Measurements from ENCODE around the gene ADAMTS16.
"Not testable (repeated sequence)": the region's sequence is repeated elsewhere in the genome, so short reads cannot be mapped to it uniquely, and the experiment has no call there.

Gene ADAMTS16

GRCh38 chr5:5139777-5140478, at the start of gene ADAMTS16:
TSS of gene ADAMTS16 (plus strand) at chr5:5140330. CDS start at chr5:5140468, 138 bp downstream.
- no peak for DNase-seq

GRCh38 chr5:5092149-5092548, 48.0 kb upstream of the ADAMTS16 start:
- no peak for DNase-seq

- DNase-seq = no peak
These were observed 39.5 kb upstream of the ADAMTS16 start for GRCh38 chr5:5100635-5101034.

- DNase-seq = no peak
These were observed 38.5 kb upstream of the ADAMTS16 start for GRCh38 chr5:5101676-5102075.

GRCh38 chr5:5103245-5103644, 36.9 kb upstream of the ADAMTS16 start:
- no peak for DNase-seq

GRCh38 chr5:5104550-5104949, 35.6 kb upstream of the ADAMTS16 start:
- DNase-seq = no peak

- no peak for DNase-seq
These were observed 34.6 kb upstream of the ADAMTS16 start for GRCh38 chr5:5105531-5105930.

- DNase-seq = no peak
These were observed 23.2 kb upstream of the ADAMTS16 start for GRCh38 chr5:5116956-5117355.

GRCh38 chr5:5122776-5123175, 17.4 kb upstream of the ADAMTS16 start:
- no peak for DNase-seq

- DNase-seq = no peak
These were observed 15.9 kb upstream of the ADAMTS16 start for GRCh38 chr5:5124231-5124630.

GRCh38 chr5:5126444-5126843, 13.7 kb upstream of the ADAMTS16 start:
- DNase-seq = no peak

- no peak for DNase-seq
These were observed 11.4 kb upstream of the ADAMTS16 start for GRCh38 chr5:5128766-5129165.

GRCh38 chr5:5132234-5132633, 7.9 kb upstream of the ADAMTS16 start:
- no peak for DNase-seq

GRCh38 chr5:5132693-5133295, 7.3 kb upstream of the ADAMTS16 start:
- DNase-seq = no peak

- no peak for DNase-seq
These were observed 6.0 kb upstream of the ADAMTS16 start for GRCh38 chr5:5134107-5134506.

GRCh38 chr5:5135957-5136676, 4.0 kb upstream of the ADAMTS16 start:
- DNase-seq = no peak

GRCh38 chr5:5137851-5138250, 2.3 kb upstream of the ADAMTS16 start:
- DNase-seq = not testable (repeated sequence)

GRCh38 chr5:5139336-5139776, 774 bp upstream of the ADAMTS16 start:
- no peak for DNase-seq

GRCh38 chr5:5140479-5141338, 579 bp downstream of the ADAMTS16 start:
- no peak for DNase-seq

GRCh38 chr5:5141339-5141599, 1.1 kb downstream of the ADAMTS16 start:
- DNase-seq = no peak

GRCh38 chr5:5141625-5142525, 1.7 kb downstream of the ADAMTS16 start:
- no peak for DNase-seq

- no peak for DNase-seq
These were observed 4.3 kb downstream of the ADAMTS16 start for GRCh38 chr5:5144441-5144840.

Measured in activated effector memory CD4-positive, alpha-beta T cell treated with Interleukin-2 at 50 U/mL for 16 hours (primary cell).